ENCODE measurements around the gene EYS.

Gene EYS

GRCh38 chr6:63816401-63816981 is 1890.5 kb downstream of the EYS start:
- no peak overlapping the region for H3K27ac ChIP-seq (ENCODE audit: low read depth, low read length)
- H3K4me1 ChIP-seq (ENCODE audit: control insufficient read depth, insufficient read depth, low read length, unreplicated experiment): no peaks in the 10 kb centered on the region
- no peak overlapping the region for H3K4me3 ChIP-seq (ENCODE audit: low read depth, low read length)
- no peaks in the 10 kb centered on the region for H3K27me3 ChIP-seq (ENCODE audit: insufficient read depth, low read length)
- H3K79me2 ChIP-seq (ENCODE audit: control insufficient read depth, insufficient read depth, low read length, unreplicated experiment): no peaks in the 10 kb centered on the region
- H2AFZ ChIP-seq (ENCODE audit: low read length, unreplicated experiment): no peak overlapping the region
- no peaks in the 10 kb centered on the region for H3K36me3 ChIP-seq (ENCODE audit: insufficient read depth, low read length)

GRCh38 chr6:63814459-63814858 is 1892.6 kb downstream of the EYS start:
- H3K36me3 ChIP-seq (ENCODE audit: insufficient read depth, low read length): no peaks in the 10 kb centered on the region
- H3K4me3 ChIP-seq (ENCODE audit: low read depth, low read length): no peak overlapping the region
- no peaks in the 10 kb centered on the region for H3K4me1 ChIP-seq (ENCODE audit: control insufficient read depth, insufficient read depth, low read length, unreplicated experiment)
- H3K27me3 ChIP-seq (ENCODE audit: insufficient read depth, low read length): no peaks in the 10 kb centered on the region
- no peak overlapping the region for H3K27ac ChIP-seq (ENCODE audit: low read depth, low read length)
- H3K79me2 ChIP-seq (ENCODE audit: control insufficient read depth, insufficient read depth, low read length, unreplicated experiment): no peaks in the 10 kb centered on the region
- no peak overlapping the region for H2AFZ ChIP-seq (ENCODE audit: low read length, unreplicated experiment)

- no peak overlapping the region for H3K4me3 ChIP-seq (ENCODE audit: low read depth, low read length)
- no peaks in the 10 kb centered on the region for H3K27me3 ChIP-seq (ENCODE audit: insufficient read depth, low read length)
- no peak overlapping the region for H3K27ac ChIP-seq (ENCODE audit: low read depth, low read length)
- no peaks in the 10 kb centered on the region for H3K36me3 ChIP-seq (ENCODE audit: insufficient read depth, low read length)
- peaks cover 3% of the 10 kb centered on the region for H3K4me1 ChIP-seq (ENCODE audit: control insufficient read depth, insufficient read depth, low read length, unreplicated experiment)
- H2AFZ ChIP-seq (ENCODE audit: low read length, unreplicated experiment): no peak overlapping the region
- H3K79me2 ChIP-seq (ENCODE audit: control insufficient read depth, insufficient read depth, low read length, unreplicated experiment): no peaks in the 10 kb centered on the region
Measured at GRCh38 chr6:63813566-63814120, 1893.4 kb downstream of the EYS start.

GRCh38 chr6:63808576-63808975 is 1898.5 kb downstream of the EYS start:
- Histone ChIP-seq H3K4me1 (ENCODE audit: control insufficient read depth, insufficient read depth, low read length, unreplicated experiment) (peaks cover 45% of the 10 kb centered on the region), H3K36me3 (ENCODE audit: insufficient read depth, low read length) (no peaks in the 10 kb centered on the region), H3K27me3 (ENCODE audit: insufficient read depth, low read length) (no peaks in the 10 kb centered on the region), H3K79me2 (ENCODE audit: control insufficient read depth, insufficient read depth, low read length, unreplicated experiment) (no peaks in the 10 kb centered on the region), H3K4me3 (ENCODE audit: low read depth, low read length) (peak overlapping the region; percentile 44), H3K27ac (ENCODE audit: low read depth, low read length) (no peak overlapping the region), H2AFZ (ENCODE audit: low read length, unreplicated experiment) (no peak overlapping the region)

- Histone ChIP-seq H3K4me3 (ENCODE audit: low read depth, low read length) (peak overlapping the region; percentile 59), H3K27ac (ENCODE audit: low read depth, low read length) (peak overlapping the region; percentile 97), H2AFZ (ENCODE audit: low read length, unreplicated experiment) (peak overlapping the region; percentile 55), H3K36me3 (ENCODE audit: insufficient read depth, low read length) (no peaks in the 10 kb centered on the region), H3K27me3 (ENCODE audit: insufficient read depth, low read length) (no peaks in the 10 kb centered on the region), H3K4me1 (ENCODE audit: control insufficient read depth, insufficient read depth, low read length, unreplicated experiment) (peaks cover 54% of the 10 kb centered on the region), H3K79me2 (ENCODE audit: control insufficient read depth, insufficient read depth, low read length, unreplicated experiment) (no peaks in the 10 kb centered on the region)
Measured at GRCh38 chr6:63807056-63807455, 1900.0 kb downstream of the EYS start.

- peak overlapping the region; percentile 97 for H3K27ac ChIP-seq (ENCODE audit: low read depth, low read length)
- H2AFZ ChIP-seq (ENCODE audit: low read length, unreplicated experiment): peak overlapping the region; percentile 55
- no peaks in the 10 kb centered on the region for H3K27me3 ChIP-seq (ENCODE audit: insufficient read depth, low read length)
- peak overlapping the region; percentile 59 for H3K4me3 ChIP-seq (ENCODE audit: low read depth, low read length)
- H3K36me3 ChIP-seq (ENCODE audit: insufficient read depth, low read length): no peaks in the 10 kb centered on the region
- no peaks in the 10 kb centered on the region for H3K79me2 ChIP-seq (ENCODE audit: control insufficient read depth, insufficient read depth, low read length, unreplicated experiment)
- peaks cover 54% of the 10 kb centered on the region for H3K4me1 ChIP-seq (ENCODE audit: control insufficient read depth, insufficient read depth, low read length, unreplicated experiment)
Measured at GRCh38 chr6:63806573-63806913, 1900.5 kb downstream of the EYS start.

GRCh38 chr6:63805808-63806572 is 1901.0 kb downstream of the EYS start:
- H3K27ac ChIP-seq (ENCODE audit: low read depth, low read length): peak overlapping the region; percentile 97
- peak overlapping the region; percentile 59 for H3K4me3 ChIP-seq (ENCODE audit: low read depth, low read length)
- H2AFZ ChIP-seq (ENCODE audit: low read length, unreplicated experiment): peak overlapping the region; percentile 5
- peaks cover 54% of the 10 kb centered on the region for H3K4me1 ChIP-seq (ENCODE audit: control insufficient read depth, insufficient read depth, low read length, unreplicated experiment)
- no peaks in the 10 kb centered on the region for H3K36me3 ChIP-seq (ENCODE audit: insufficient read depth, low read length)
- no peaks in the 10 kb centered on the region for H3K79me2 ChIP-seq (ENCODE audit: control insufficient read depth, insufficient read depth, low read length, unreplicated experiment)
- H3K27me3 ChIP-seq (ENCODE audit: insufficient read depth, low read length): no peaks in the 10 kb centered on the region

GRCh38 chr6:63805345-63805744 is 1901.7 kb downstream of the EYS start:
- Histone ChIP-seq H2AFZ (ENCODE audit: low read length, unreplicated experiment) (peak overlapping the region; percentile 5), H3K36me3 (ENCODE audit: insufficient read depth, low read length) (no peaks in the 10 kb centered on the region), H3K27me3 (ENCODE audit: insufficient read depth, low read length) (no peaks in the 10 kb centered on the region), H3K4me1 (ENCODE audit: control insufficient read depth, insufficient read depth, low read length, unreplicated experiment) (peaks cover 54% of the 10 kb centered on the region), H3K4me3 (ENCODE audit: low read depth, low read length) (peak overlapping the region; percentile 49), H3K79me2 (ENCODE audit: control insufficient read depth, insufficient read depth, low read length, unreplicated experiment) (no peaks in the 10 kb centered on the region), H3K27ac (ENCODE audit: low read depth, low read length) (peak overlapping the region; percentile 97)

GRCh38 chr6:63804381-63804956 is 1902.6 kb downstream of the EYS start:
- peak overlapping the region; percentile 97 for H3K27ac ChIP-seq (ENCODE audit: low read depth, low read length)
- peaks cover 54% of the 10 kb centered on the region for H3K4me1 ChIP-seq (ENCODE audit: control insufficient read depth, insufficient read depth, low read length, unreplicated experiment)

GRCh38 chr6:63803371-63803770 is 1903.7 kb downstream of the EYS start:
- Histone ChIP-seq H3K36me3 (ENCODE audit: insufficient read depth, low read length) (no peaks in the 10 kb centered on the region), H3K27me3 (ENCODE audit: insufficient read depth, low read length) (no peaks in the 10 kb centered on the region), H3K4me1 (ENCODE audit: control insufficient read depth, insufficient read depth, low read length, unreplicated experiment) (peaks cover 49% of the 10 kb centered on the region)

More at GRCh38 chr6:63804381-63804956, 1902.6 kb downstream of the EYS start:
- Histone ChIP-seq H3K4me3 (ENCODE audit: low read depth, low read length) (peak overlapping the region; percentile 49; the same call in 1 of the 2 replicates), H2AFZ (ENCODE audit: low read length, unreplicated experiment) (peak overlapping the region; percentile 3), H3K27me3 (ENCODE audit: insufficient read depth, low read length) (no peaks in the 10 kb centered on the region), H3K36me3 (ENCODE audit: insufficient read depth, low read length) (no peaks in the 10 kb centered on the region), H3K79me2 (ENCODE audit: control insufficient read depth, insufficient read depth, low read length, unreplicated experiment) (no peaks in the 10 kb centered on the region)

More at GRCh38 chr6:63803371-63803770, 1903.7 kb downstream of the EYS start:
- Histone ChIP-seq H3K79me2 (ENCODE audit: control insufficient read depth, insufficient read depth, low read length, unreplicated experiment) (no peaks in the 10 kb centered on the region), H2AFZ (ENCODE audit: low read length, unreplicated experiment) (no peak overlapping the region), H3K4me3 (ENCODE audit: low read depth, low read length) (no peak overlapping the region), H3K27ac (ENCODE audit: low read depth, low read length) (peak overlapping the region; percentile 97)
